ENCODE data around the gene PROM1.

The PROM1 gene

GRCh38 chr4:16067515-16067914 is 16.3 kb downstream of the PROM1 start:
- DNase-seq (ENCODE audit: low read depth, low spot score): no peak

GRCh38 chr4:16066586-16067128 is 17.2 kb downstream of the PROM1 start:
- no peak for DNase-seq (ENCODE audit: low read depth, low spot score)

GRCh38 chr4:16065066-16065465 is 18.8 kb downstream of the PROM1 start:
- DNase-seq (ENCODE audit: low read depth, low spot score): no peak

- no peak for DNase-seq (ENCODE audit: low read depth, low spot score)
These were observed 21.2 kb downstream of the PROM1 start for GRCh38 chr4:16062601-16063000.

GRCh38 chr4:16056681-16057385 is 27.0 kb downstream of the PROM1 start:
- no peak for DNase-seq (ENCODE audit: low read depth, low spot score)

- no peak for DNase-seq (ENCODE audit: low read depth, low spot score)
These were observed 27.9 kb downstream of the PROM1 start for GRCh38 chr4:16055873-16056272.

- DNase-seq (ENCODE audit: low read depth, low spot score): no peak
These were observed 28.4 kb downstream of the PROM1 start for GRCh38 chr4:16055471-16055870.

- no peak for DNase-seq (ENCODE audit: low read depth, low spot score)
These were observed 30.9 kb downstream of the PROM1 start for GRCh38 chr4:16052939-16053338.

- no peak for DNase-seq (ENCODE audit: low read depth, low spot score)
These were observed 31.8 kb downstream of the PROM1 start for GRCh38 chr4:16051980-16052379.

GRCh38 chr4:16051132-16051531 is 32.7 kb downstream of the PROM1 start:
- no peak for DNase-seq (ENCODE audit: low read depth, low spot score)

GRCh38 chr4:16050669-16051068 is 33.2 kb downstream of the PROM1 start:
- DNase-seq (ENCODE audit: low read depth, low spot score): no peak

- no peak for DNase-seq (ENCODE audit: low read depth, low spot score)
These were observed 35.0 kb downstream of the PROM1 start for GRCh38 chr4:16048619-16049419.

GRCh38 chr4:16045687-16046086 is 38.1 kb downstream of the PROM1 start:
- DNase-seq (ENCODE audit: low read depth, low spot score): no peak

GRCh38 chr4:16043642-16044498 is 40.0 kb downstream of the PROM1 start:
- DNase-seq (ENCODE audit: low read depth, low spot score): no peak

- DNase-seq (ENCODE audit: low read depth, low spot score): no peak
These were observed 44.7 kb downstream of the PROM1 start for GRCh38 chr4:16039139-16039538.

GRCh38 chr4:16037901-16038300 is 45.9 kb downstream of the PROM1 start:
- DNase-seq (ENCODE audit: low read depth, low spot score): no peak

- DNase-seq (ENCODE audit: low read depth, low spot score): no peak
These were observed 48.0 kb downstream of the PROM1 start for GRCh38 chr4:16035843-16036242.

- no peak for DNase-seq (ENCODE audit: low read depth, low spot score)
These were observed 49.6 kb downstream of the PROM1 start for GRCh38 chr4:16034010-16034748.

- DNase-seq (ENCODE audit: low read depth, low spot score): no peak
These were observed 51.4 kb downstream of the PROM1 start for GRCh38 chr4:16032396-16032770.

GRCh38 chr4:16031546-16032395 is 52.1 kb downstream of the PROM1 start:
- no peak for DNase-seq (ENCODE audit: low read depth, low spot score)
